Measurements from ENCODE around the gene TNK1. TPM values are rescaled to one million over a fixed set of nuclear protein-coding genes. Genes with fewer than 3 reads are reported as not detected.

The TNK1 gene
- total and polyA plus RNA-seq, 2 donors (not counting 3 experiments of a cell fraction or from before 2014, with no cell fraction given), result 0.22 to 0.58 TPM

DNA sequence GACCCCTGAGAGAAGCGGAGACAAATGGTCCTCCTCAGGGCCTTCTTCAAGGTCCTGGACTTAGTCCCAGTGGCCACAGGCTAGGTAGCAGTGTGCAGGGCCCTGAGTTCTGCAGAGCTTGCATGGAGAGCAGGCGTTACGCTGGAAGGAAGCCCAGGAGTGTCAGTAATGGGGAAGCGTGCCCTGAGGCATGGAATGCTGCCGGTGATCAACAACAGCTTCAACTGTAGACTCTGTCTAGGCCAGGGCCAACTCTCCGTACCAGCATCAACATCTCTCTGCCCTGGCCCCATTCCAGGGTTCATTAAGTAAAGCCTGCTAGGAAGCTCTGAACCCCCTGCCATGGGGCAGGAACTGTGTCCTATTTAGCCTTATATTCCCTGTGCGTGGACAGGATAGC lies 568 bp upstream of the TNK1 start:
- DNase-seq (ENCODE audit: low read depth, low spot score) (no peak), FAIRE-seq (no peak)
- intact Hi-C loops (cut with micrococcal nuclease) (no loop called here), dilution Hi-C loops (cut with MboI; ENCODE audit: extremely low pct_ligation_motif_present, low sequenced_read_pairs) (no loop called here)
- Histone ChIP-seq H3K36me3 (ENCODE audit: control insufficient read depth in 2 of 2, extremely low read depth in 1 of 2, insufficient read depth in 2 of 2, low read length in 2 of 2) (no peaks in the 10 kb centered on the region), H3K4me3 (replicated peaks in 1 of 3; ENCODE audit: insufficient read depth in 1 of 3, low read depth in 1 of 3, low read length in 3 of 3) (no peak overlapping the region), H3K4me2 (ENCODE audit: insufficient read depth, low read length) (no peak overlapping the region), H2AFZ (ENCODE audit: low read depth, low read length) (no peak overlapping the region), H4K20me1 (replicated peaks; ENCODE audit: control insufficient read depth, extremely low read depth, insufficient read depth, low read length) (no peaks in the 10 kb centered on the region), H3K27me3 (ENCODE audit: control insufficient read depth in 2 of 2, insufficient read depth in 2 of 2, low read length in 2 of 2) (peaks cover 25 to 33% of the 10 kb centered on the region in 2 experiments), H3K9me1 (replicated peaks; ENCODE audit: control insufficient read depth, extremely low read depth, insufficient read depth, low read length) (no peaks in the 10 kb centered on the region), H3K4me1 (ENCODE audit: control insufficient read depth, extremely low read depth, insufficient read depth, low read length) (peaks cover 5% of the 10 kb centered on the region), H3K27ac (ENCODE audit: insufficient read depth, low read depth, low read length) (no peak overlapping the region), H3K9ac (replicated peaks; ENCODE audit: extremely low read depth, insufficient read depth, low read length) (no peak overlapping the region), H3K9me3 (replicated peaks; ENCODE audit: control insufficient read depth, insufficient read depth, low read length) (no peaks in the 10 kb centered on the region), H3K79me2 (ENCODE audit: control insufficient read depth, insufficient read depth, low read length) (no peaks in the 10 kb centered on the region)
- no peak for TF ChIP-seq MAX (IDR thresholded peaks at IDR 0.05; ENCODE audit: insufficient read depth, insufficient read length)
- TF ChIP-seq EZH2 (IDR thresholded peaks at IDR 0.05; ENCODE audit: borderline replicate concordance, low read depth, low read length, severe bottlenecking), result no peak
- TF ChIP-seq POLR2A (IDR thresholded peaks at IDR 0.05; ENCODE audit: low read depth, low read length), result no peak
- TF ChIP-seq CTCF (IDR thresholded peaks at IDR 0.05; ENCODE audit: extremely low read depth in 1 of 2, insufficient read depth in 1 of 2, low read depth in 1 of 2, low read length in 2 of 2), result no peak
- no peak for TF ChIP-seq MYC (IDR thresholded peaks at IDR 0.05; ENCODE audit: low read depth, low read length)
- no peak for TF ChIP-seq POLR2AphosphoS5 (IDR thresholded peaks at IDR 0.05; ENCODE audit: insufficient read depth, low read depth, low read length)
- BruUV-seq (replicated peaks), result no TSS peak
- POLR2A ChIA-PET, result no interaction called here
- CTCF ChIA-PET, result interaction anchor here (1.0 to 3.0 kb wide), 3 partner anchors 23 to 180 kb away, joined by 4 to 14 read pairs (median 4); partner anchors contain the start of genes TMEM256 and TMEM95

DNA sequence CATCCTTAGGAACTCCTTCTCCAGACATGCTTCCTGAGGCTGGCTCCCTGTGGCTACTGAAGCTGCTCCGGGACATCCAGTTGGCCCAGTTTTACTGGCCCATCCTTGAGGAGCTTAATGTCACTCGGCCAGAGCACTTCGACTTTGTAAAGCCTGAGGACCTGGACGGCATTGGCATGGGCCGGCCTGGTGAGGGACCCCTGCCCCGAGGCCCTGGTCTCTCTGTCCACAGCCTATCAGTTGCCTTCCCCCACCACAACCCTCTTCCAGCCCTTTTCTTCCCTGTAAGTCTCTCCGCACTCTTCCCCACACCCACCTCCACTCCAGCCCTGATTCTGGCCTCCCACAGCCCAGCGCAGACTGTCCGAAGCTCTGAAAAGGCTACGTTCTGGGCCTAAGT lies 2.0 kb downstream of the TNK1 start:
- ChIA-PET POLR2A (no interaction called here), CTCF (no interaction called here)
- no TSS peak for BruUV-seq (replicated peaks)
- Histone ChIP-seq H3K36me3 (ENCODE audit: control insufficient read depth in 2 of 2, extremely low read depth in 1 of 2, insufficient read depth in 2 of 2, low read length in 2 of 2) (no peaks in the 10 kb centered on the region), H3K4me2 (ENCODE audit: insufficient read depth, low read length) (no peak overlapping the region), H3K4me3 (replicated peaks in 1 of 3; ENCODE audit: insufficient read depth in 1 of 3, low read depth in 1 of 3, low read length in 3 of 3) (no peak overlapping the region), H3K4me1 (ENCODE audit: control insufficient read depth, extremely low read depth, insufficient read depth, low read length) (peaks cover 5% of the 10 kb centered on the region), H3K27ac (ENCODE audit: insufficient read depth, low read depth, low read length) (no peak overlapping the region), H3K9ac (replicated peaks; ENCODE audit: extremely low read depth, insufficient read depth, low read length) (no peak overlapping the region), H3K27me3 (ENCODE audit: control insufficient read depth in 2 of 2, insufficient read depth in 2 of 2, low read length in 2 of 2) (peaks cover 25 to 33% of the 10 kb centered on the region in 2 experiments), H4K20me1 (replicated peaks; ENCODE audit: control insufficient read depth, extremely low read depth, insufficient read depth, low read length) (no peaks in the 10 kb centered on the region), H2AFZ (ENCODE audit: low read depth, low read length) (no peak overlapping the region), H3K79me2 (ENCODE audit: control insufficient read depth, insufficient read depth, low read length) (no peaks in the 10 kb centered on the region), H3K9me1 (replicated peaks; ENCODE audit: control insufficient read depth, extremely low read depth, insufficient read depth, low read length) (no peaks in the 10 kb centered on the region), H3K9me3 (replicated peaks; ENCODE audit: control insufficient read depth, insufficient read depth, low read length) (no peaks in the 10 kb centered on the region)
- DNase-seq (ENCODE audit: low read depth, low spot score) (no peak), FAIRE-seq (no peak)
- dilution Hi-C loops (cut with MboI; ENCODE audit: extremely low pct_ligation_motif_present, low sequenced_read_pairs), result no loop called here
- TF ChIP-seq CTCF (IDR thresholded peaks at IDR 0.05; ENCODE audit: extremely low read depth in 1 of 2, insufficient read depth in 1 of 2, low read depth in 1 of 2, low read length in 2 of 2) (no peak), FOS (IDR thresholded peaks at IDR 0.05; ENCODE audit: borderline replicate concordance, insufficient read depth, low read length) (no peak), GATA2 (IDR thresholded peaks at IDR 0.05; ENCODE audit: insufficient read depth, insufficient read length, low read depth, low read length) (no peak), JUN (IDR thresholded peaks at IDR 0.05; ENCODE audit: borderline replicate concordance, insufficient read depth, insufficient read length, low read depth) (no peak), MAX (IDR thresholded peaks at IDR 0.05; ENCODE audit: insufficient read depth, insufficient read length) (no peak), POLR2AphosphoS5 (IDR thresholded peaks at IDR 0.05; ENCODE audit: insufficient read depth, low read depth, low read length) (no peak), EZH2 (IDR thresholded peaks at IDR 0.05; ENCODE audit: borderline replicate concordance, low read depth, low read length, severe bottlenecking) (no peak), POLR2A (IDR thresholded peaks at IDR 0.05; ENCODE audit: low read depth, low read length) (no peak), MYC (IDR thresholded peaks at IDR 0.05; ENCODE audit: low read depth, low read length) (no peak)
- intact Hi-C loops (cut with micrococcal nuclease), result no loop called here
